ENCODE data around the gene DDX31. TPM values are rescaled to one million over a fixed set of nuclear protein-coding genes. Genes with fewer than 3 reads are reported as not detected.

Gene DDX31
- total RNA-seq, 1 experiment from 2014 or later, result 28.4 TPM

DNA sequence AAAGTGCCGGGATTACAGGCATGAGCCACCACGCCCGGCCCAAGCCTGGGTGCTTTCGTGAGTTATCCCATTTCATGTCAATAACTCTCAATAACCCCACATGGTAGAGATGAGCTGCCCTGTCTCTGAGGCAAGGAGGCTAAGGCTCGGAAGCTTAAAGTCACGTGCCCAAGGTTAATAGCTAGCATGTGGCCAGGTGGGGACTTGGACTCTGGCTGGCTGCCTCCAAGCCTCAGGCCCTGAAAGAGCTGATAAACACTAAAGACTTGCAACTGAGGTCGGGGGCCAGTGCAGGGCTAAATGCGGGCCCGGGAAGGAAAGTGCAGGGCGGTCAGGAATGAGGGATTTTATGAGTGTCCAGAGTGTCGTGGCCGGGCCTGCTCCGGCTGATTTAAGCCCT, 118.2 kb downstream of the DDX31 start:
- Histone ChIP-seq H4K5ac (ENCODE audit: insufficient read length, low read depth, low read length) (no peak overlapping the region), H3K14ac (ENCODE audit: insufficient read depth, low read length) (no peak overlapping the region)

More for the DNA sequence above, 118.2 kb downstream of the DDX31 start:
- H3T11ph ChIP-seq (ENCODE audit: low read length), result no peak overlapping the region
- H2AFZ ChIP-seq (ENCODE audit: low read length), result no peak overlapping the region
- no peak overlapping the region for H2BK120ac ChIP-seq (ENCODE audit: low read depth, low read length, poor library complexity, severe bottlenecking)
- Mint-ChIP-seq H3K4me3 (no peak overlapping the region), H3K27ac (no peak overlapping the region), H3K4me1 (peaks cover 30 to 42% of the 10 kb centered on the region in 2 experiments), H3K27me3 (ENCODE audit: low read depth) (peaks cover 5% of the 10 kb centered on the region), H3K9me3 (no peaks in the 10 kb centered on the region), H3K36me3 (ENCODE audit: insufficient read depth in 1 of 3, low read depth in 3 of 3) (peaks cover 0 to 2% (median 0%) of the 10 kb centered on the region in 3 experiments; a peak in 1 of 7 replicates)
- H2BK20ac ChIP-seq (ENCODE audit: low read depth, low read length, poor library complexity, severe bottlenecking), result no peak overlapping the region
- H3K27me3 ChIP-seq (ENCODE audit: insufficient read depth, low read length), result no peaks in the 10 kb centered on the region
- H3K56ac ChIP-seq (ENCODE audit: insufficient read length, low read depth, low read length), result no peak overlapping the region
- no peak overlapping the region for H4K8ac ChIP-seq (replicated peaks; ENCODE audit: insufficient read length, low read depth, low read length)
- H3K4ac ChIP-seq (ENCODE audit: low read depth, low read length), result no peak overlapping the region
- TF ChIP-seq, protein P1, sequence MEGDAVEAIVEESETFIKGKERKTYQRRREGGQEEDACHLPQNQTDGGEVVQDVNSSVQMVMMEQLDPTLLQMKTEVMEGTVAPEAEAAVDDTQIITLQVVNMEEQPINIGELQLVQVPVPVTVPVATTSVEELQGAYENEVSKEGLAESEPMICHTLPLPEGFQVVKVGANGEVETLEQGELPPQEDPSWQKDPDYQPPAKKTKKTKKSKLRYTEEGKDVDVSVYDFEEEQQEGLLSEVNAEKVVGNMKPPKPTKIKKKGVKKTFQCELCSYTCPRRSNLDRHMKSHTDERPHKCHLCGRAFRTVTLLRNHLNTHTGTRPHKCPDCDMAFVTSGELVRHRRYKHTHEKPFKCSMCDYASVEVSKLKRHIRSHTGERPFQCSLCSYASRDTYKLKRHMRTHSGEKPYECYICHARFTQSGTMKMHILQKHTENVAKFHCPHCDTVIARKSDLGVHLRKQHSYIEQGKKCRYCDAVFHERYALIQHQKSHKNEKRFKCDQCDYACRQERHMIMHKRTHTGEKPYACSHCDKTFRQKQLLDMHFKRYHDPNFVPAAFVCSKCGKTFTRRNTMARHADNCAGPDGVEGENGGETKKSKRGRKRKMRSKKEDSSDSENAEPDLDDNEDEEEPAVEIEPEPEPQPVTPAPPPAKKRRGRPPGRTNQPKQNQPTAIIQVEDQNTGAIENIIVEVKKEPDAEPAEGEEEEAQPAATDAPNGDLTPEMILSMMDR (conservative IDR thresholded peaks at IDR 0.05), result no peak
- no CpG with 5 or more reads among the region's 13 CpGs for WGBS (ENCODE audit: extremely low coverage, insufficient read length, low lambda C conversion rate)
- no peak overlapping the region for H3K23ac ChIP-seq (ENCODE audit: insufficient read length, low read depth, low read length)
- no peak for DNase-seq
- H2BK15ac ChIP-seq (ENCODE audit: low read depth, low read length), result no peak overlapping the region
- no peak overlapping the region for H4K91ac ChIP-seq (ENCODE audit: insufficient read length, low read depth, low read length)
- no peaks in the 10 kb centered on the region for H3K79me2 ChIP-seq (ENCODE audit: insufficient read depth, low read length)
- no peak overlapping the region for H3K18ac ChIP-seq (ENCODE audit: insufficient read length, low read depth, low read length)
- no peak overlapping the region for H2AK5ac ChIP-seq (ENCODE audit: insufficient read length, low read length)
- H3K9me3 ChIP-seq (ENCODE audit: control insufficient read depth, low read depth, low read length), result no peaks in the 10 kb centered on the region
- peaks cover 2% of the 10 kb centered on the region for H3K23me2 ChIP-seq (ENCODE audit: insufficient read length, low read depth, low read length, poor library complexity, severe bottlenecking)
- H3K4me1 ChIP-seq (ENCODE audit: insufficient read depth, low read length), result no peaks in the 10 kb centered on the region; the same call in 1 of the 2 replicates
- no peaks in the 10 kb centered on the region for H4K20me1 ChIP-seq (ENCODE audit: control insufficient read depth, insufficient read depth, insufficient read length)
- H2BK5ac ChIP-seq (ENCODE audit: insufficient read length, low read length), result no peak overlapping the region
- no peak overlapping the region for H3K9ac ChIP-seq (ENCODE audit: extremely low read depth, insufficient read length, low read length)
- no peak overlapping the region for H3K27ac ChIP-seq (ENCODE audit: insufficient read length, low read depth, low read length)
- H2BK12ac ChIP-seq (ENCODE audit: insufficient read length, low read depth, low read length), result no peak overlapping the region
- H3K4me2 ChIP-seq (ENCODE audit: insufficient read depth, insufficient read length, low read length), result no peak overlapping the region
- no peaks in the 10 kb centered on the region for H3K79me1 ChIP-seq (ENCODE audit: insufficient read depth, low read depth, low read length, poor library complexity, severe bottlenecking)
